ENCODE measurements around the gene ZBTB11. TPM values are rescaled to one million over a fixed set of nuclear protein-coding genes. Genes with fewer than 3 reads are reported as not detected.
"Not testable (repeated sequence)": the region's sequence is repeated elsewhere in the genome, so short reads cannot be mapped to it uniquely, and the experiment has no call there.

Gene ZBTB11
- total RNA-seq, 1 donor from 2014 or later: 30.2 TPM

GRCh38 chr3:101685870-101686307 lies 9.0 kb upstream of the ZBTB11 start:
- TF ChIP-seq EZH2 (IDR thresholded peaks at IDR 0.05) (no peak), EZH2phosphoT487 (IDR thresholded peaks at IDR 0.05) (no peak), CTCF (IDR thresholded peaks at IDR 0.05) (no peak)
- H3K4me1 Mint-ChIP-seq: peaks cover 22% of the 10 kb centered on the region

GRCh38 chr3:101685050-101685400 lies 8.1 kb upstream of the ZBTB11 start:
- TF ChIP-seq EZH2 (IDR thresholded peaks at IDR 0.05) (no peak), EZH2phosphoT487 (IDR thresholded peaks at IDR 0.05) (no peak), CTCF (IDR thresholded peaks at IDR 0.05) (no peak)
- H3K9ac ChIP-seq: peak overlapping the region; percentile 99
- no peaks in the 10 kb centered on the region for H3K27me3 ChIP-seq
- Mint-ChIP-seq H3K9me3 (no peaks in the 10 kb centered on the region), H3K27ac (no peak overlapping the region), H3K36me3 (peaks cover 32% of the 10 kb centered on the region), H3K4me1 (peaks cover 19% of the 10 kb centered on the region), H3K4me3 (peak overlapping the region; percentile 99), H3K27me3 (ENCODE audit: insufficient read depth, low read depth) (no peaks in the 10 kb centered on the region)
- H3K4me2 ChIP-seq: peak overlapping the region; percentile 92
- H3K36me3 ChIP-seq: peaks cover 35% of the 10 kb centered on the region
- H3K79me2 ChIP-seq (ENCODE audit: low read depth): peaks cover 54% of the 10 kb centered on the region
- H2AFZ ChIP-seq (replicated peaks): no peak overlapping the region
- peaks cover 60% of the 10 kb centered on the region for H3F3A ChIP-seq (ENCODE audit: low read depth)
- H3K4me1 ChIP-seq: peaks cover 10% of the 10 kb centered on the region
- no peak for DNase-seq (ENCODE audit: low spot score)
- H3K9me3 ChIP-seq (ENCODE audit: low read depth): no peaks in the 10 kb centered on the region
- H3K4me3 ChIP-seq: peak overlapping the region; percentile 92
- peaks cover 49% of the 10 kb centered on the region for H4K20me1 ChIP-seq (ENCODE audit: low read depth)
- H3K27ac ChIP-seq: no peak overlapping the region

More at GRCh38 chr3:101685870-101686307, 9.0 kb upstream of the ZBTB11 start:
- H3K4me3 ChIP-seq: peak overlapping the region; percentile 92
- peak overlapping the region; percentile 71 for H2AFZ ChIP-seq (replicated peaks)
- Mint-ChIP-seq H3K36me3 (peaks cover 25% of the 10 kb centered on the region), H3K4me3 (peak overlapping the region; percentile 99), H3K27me3 (ENCODE audit: insufficient read depth, low read depth) (no peaks in the 10 kb centered on the region), H3K27ac (peak overlapping the region; percentile 99), H3K9me3 (no peaks in the 10 kb centered on the region)
- H3K4me1 ChIP-seq: peaks cover 10% of the 10 kb centered on the region
- H3K9me3 ChIP-seq (ENCODE audit: low read depth): no peaks in the 10 kb centered on the region
- no peaks in the 10 kb centered on the region for H3K27me3 ChIP-seq
- H3K9ac ChIP-seq: peak overlapping the region; percentile 99
- no peak for DNase-seq (ENCODE audit: low spot score)
- peaks cover 30% of the 10 kb centered on the region for H3K36me3 ChIP-seq
- peak overlapping the region; percentile 95 for H3K27ac ChIP-seq
- peak overlapping the region; percentile 92 for H3K4me2 ChIP-seq
- H4K20me1 ChIP-seq (ENCODE audit: low read depth): peaks cover 49% of the 10 kb centered on the region
- H3F3A ChIP-seq (ENCODE audit: low read depth): peaks cover 52% of the 10 kb centered on the region
- H3K79me2 ChIP-seq (ENCODE audit: low read depth): peaks cover 54% of the 10 kb centered on the region

DNA sequence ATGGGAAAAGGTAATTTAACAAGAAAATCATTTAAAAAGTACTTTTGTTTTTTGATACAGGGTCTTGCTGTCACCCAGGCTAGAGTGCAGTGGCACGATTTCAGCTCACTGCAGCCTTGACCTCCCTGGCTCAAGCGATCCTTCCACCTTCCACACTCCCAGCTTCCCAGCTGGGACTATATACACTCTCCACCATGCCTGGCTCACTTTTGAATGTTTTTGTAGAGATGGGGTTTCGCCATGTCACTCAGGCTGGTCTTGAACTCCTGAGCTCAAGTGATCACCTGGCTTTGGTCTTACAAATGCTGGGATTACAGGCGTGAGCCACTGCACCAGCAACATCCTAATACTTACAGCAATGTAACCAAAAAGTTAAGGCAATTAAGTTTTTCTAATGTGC lies 3.5 kb upstream of the ZBTB11 start:
- H3F3A ChIP-seq (ENCODE audit: low read depth): peaks cover 91% of the 10 kb centered on the region
- H3K36me3 Mint-ChIP-seq: peaks cover 31% of the 10 kb centered on the region
- TF ChIP-seq EZH2phosphoT487 (IDR thresholded peaks at IDR 0.05): no peak
- no peak for TF ChIP-seq EZH2 (IDR thresholded peaks at IDR 0.05)
- TF ChIP-seq CTCF (IDR thresholded peaks at IDR 0.05): no peak

DNA sequence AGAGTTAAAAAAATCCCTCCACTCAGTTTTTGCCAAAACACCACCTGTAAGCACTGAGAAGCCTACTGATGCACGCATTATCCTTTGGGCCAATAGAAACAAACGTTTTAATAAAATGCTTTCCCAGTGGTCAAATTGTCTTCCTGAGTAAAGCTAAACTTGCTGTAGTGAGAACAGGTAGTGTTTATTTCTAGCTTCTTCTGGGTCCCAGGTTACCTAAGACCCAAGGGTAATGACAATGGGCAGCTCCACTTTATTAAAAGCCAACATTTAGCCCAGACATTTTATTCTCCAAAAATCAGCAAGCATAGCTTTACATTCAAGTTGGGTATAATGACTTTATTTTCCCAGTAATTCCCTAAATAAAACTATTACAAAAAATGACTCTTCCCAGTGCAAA lies 1.9 kb upstream of the ZBTB11 start:
- not testable (repeated sequence) for H3K27ac Mint-ChIP-seq; DNase-seq (ENCODE audit: low spot score); H3K27me3 ChIP-seq; H3K27ac ChIP-seq; H3K27me3 Mint-ChIP-seq (ENCODE audit: insufficient read depth, low read depth); H3K4me3 ChIP-seq; H3K4me3 Mint-ChIP-seq; H2AFZ ChIP-seq (replicated peaks); H3K4me2 ChIP-seq; H3K9ac ChIP-seq; H3K9me3 ChIP-seq (ENCODE audit: low read depth); H3K4me1 ChIP-seq; H3K9me3 Mint-ChIP-seq
- peaks cover 37% of the 10 kb centered on the region for H4K20me1 ChIP-seq (ENCODE audit: low read depth)
- Mint-ChIP-seq H3K4me1 (peaks cover 18% of the 10 kb centered on the region), H3K36me3 (peaks cover 23% of the 10 kb centered on the region)
- peaks cover 79% of the 10 kb centered on the region for H3F3A ChIP-seq (ENCODE audit: low read depth)
- H3K79me2 ChIP-seq (ENCODE audit: low read depth): peaks cover 43% of the 10 kb centered on the region
- H3K36me3 ChIP-seq: peaks cover 23% of the 10 kb centered on the region

More for the DNA sequence above, 3.5 kb upstream of the ZBTB11 start:
- H3K79me2 ChIP-seq (ENCODE audit: low read depth): peaks cover 43% of the 10 kb centered on the region
- no peak overlapping the region for H3K4me2 ChIP-seq
- no peak overlapping the region for H3K27ac ChIP-seq
- no peak overlapping the region for H3K4me3 ChIP-seq
- H3K9me3 ChIP-seq (ENCODE audit: low read depth): no peaks in the 10 kb centered on the region
- no peak overlapping the region for H3K9ac ChIP-seq
- H2AFZ ChIP-seq (replicated peaks): no peak overlapping the region
- H3K9me3 Mint-ChIP-seq: no peaks in the 10 kb centered on the region
- H3K4me1 ChIP-seq: peaks cover 7% of the 10 kb centered on the region
- peaks cover 30% of the 10 kb centered on the region for H3K36me3 ChIP-seq
- no peak for DNase-seq (ENCODE audit: low spot score)
- H3K27me3 Mint-ChIP-seq (ENCODE audit: insufficient read depth, low read depth): peaks cover 6% of the 10 kb centered on the region
- peaks cover 20% of the 10 kb centered on the region for H3K4me1 Mint-ChIP-seq
- H4K20me1 ChIP-seq (ENCODE audit: low read depth): peaks cover 45% of the 10 kb centered on the region
- no peak overlapping the region for H3K4me3 Mint-ChIP-seq
- H3K27ac Mint-ChIP-seq: no peak overlapping the region
- no peaks in the 10 kb centered on the region for H3K27me3 ChIP-seq

Data from neural progenitor cell (in vitro differentiated cells).